Progenitor cell of endocrine pancreas (in vitro differentiated cells): ENCODE results near the gene SWI5. TPM values are rescaled to one million over a fixed set of nuclear protein-coding genes. Genes with fewer than 3 reads are reported as not detected.

Experiments used
- DNase-seq: peaks from one replicate; pipeline ENCODE4 v3.0.0; 2021; ENCODE audit warnings: low spot score; ENCODE audit not compliant: unreplicated experiment
- H3K27ac Mint-ChIP-seq: 2 replicates; pipeline ENCODE4 v1.8.0; 2021; ENCODE audit warnings: mild to moderate bottlenecking, moderate library complexity, mixed read lengths
- H3K27me3 Mint-ChIP-seq: 2 replicates; pipeline ENCODE4 v1.8.0; 2021; ENCODE audit warnings: mixed read lengths
- H3K36me3 Mint-ChIP-seq: 2 replicates; pipeline ENCODE4 v1.8.0; 2022; ENCODE audit warnings: mixed read lengths; ENCODE audit not compliant: insufficient read depth
- H3K4me1 Mint-ChIP-seq: 2 replicates; pipeline ENCODE4 v1.8.0; 2021; ENCODE audit warnings: low read depth, mixed read lengths
- H3K4me3 Mint-ChIP-seq: 2 replicates; pipeline ENCODE4 v1.8.0; 2021; ENCODE audit warnings: low read depth, mild to moderate bottlenecking, moderate library complexity, mixed read lengths
- H3K9me3 Mint-ChIP-seq: 2 replicates; pipeline ENCODE4 v1.8.0; 2021; ENCODE audit warnings: low read depth, mixed read lengths
- CTCF ChIP-seq: fragments of 200-600 bp; sonication (generic); IDR thresholded peaks from one replicate; pipeline ENCODE4 v1.5.0; 2021; ENCODE audit warnings: antibody characterized with exemption, mild to moderate bottlenecking; ENCODE audit not compliant: unreplicated experiment
- total RNA-seq: library from RNA; stranded (reverse); gene quantifications from 2 replicates; pipeline ENCODE4 v1.2.1, GENCODE V29; 2021

The SWI5 gene
- total RNA-seq, 1 donor from 2014 or later: 18.8 TPM

- H3K4me1 Mint-ChIP-seq: peaks cover 2% of the 10 kb centered on the region
- peaks cover 32% of the 10 kb centered on the region for H3K27me3 Mint-ChIP-seq
- H3K27ac Mint-ChIP-seq: no peak overlapping the region
- no peak for TF ChIP-seq CTCF
- H3K4me3 Mint-ChIP-seq: no peak overlapping the region
- DNase-seq: no peak
- H3K9me3 Mint-ChIP-seq: no peaks in the 10 kb centered on the region
- H3K36me3 Mint-ChIP-seq: peaks cover 6% of the 10 kb centered on the region
Observed at GRCh38 chr9:128253140-128253990, 22.7 kb upstream of the SWI5 start.

- TF ChIP-seq CTCF: no peak
- Mint-ChIP-seq H3K4me3 (no peak overlapping the region), H3K36me3 (peaks cover 8% of the 10 kb centered on the region), H3K9me3 (no peaks in the 10 kb centered on the region), H3K27ac (no peak overlapping the region), H3K27me3 (peaks cover 27% of the 10 kb centered on the region), H3K4me1 (peaks cover 2% of the 10 kb centered on the region)
- DNase-seq: no peak
Observed at GRCh38 chr9:128253991-128254346, 22.1 kb upstream of the SWI5 start.

- Mint-ChIP-seq H3K4me3 (no peak overlapping the region), H3K4me1 (peaks cover 2% of the 10 kb centered on the region), H3K27me3 (peaks cover 23% of the 10 kb centered on the region), H3K27ac (no peak overlapping the region), H3K36me3 (peaks cover 8% of the 10 kb centered on the region), H3K9me3 (no peaks in the 10 kb centered on the region)
- TF ChIP-seq CTCF: no peak
- DNase-seq: no peak
Observed at GRCh38 chr9:128254362-128254761, 21.7 kb upstream of the SWI5 start.

- H3K27ac Mint-ChIP-seq: no peak overlapping the region
- H3K9me3 Mint-ChIP-seq: no peaks in the 10 kb centered on the region
- TF ChIP-seq CTCF: peak; percentile 91
- peaks cover 8% of the 10 kb centered on the region for H3K36me3 Mint-ChIP-seq
- peaks cover 15% of the 10 kb centered on the region for H3K27me3 Mint-ChIP-seq
- peaks cover 2% of the 10 kb centered on the region for H3K4me1 Mint-ChIP-seq
- DNase-seq: peak; percentile 70
- no peak overlapping the region for H3K4me3 Mint-ChIP-seq
Observed at GRCh38 chr9:128254855-128255759, 21.0 kb upstream of the SWI5 start.

GRCh38 chr9:128257086-128257825 lies 18.8 kb upstream of the SWI5 start:
- DNase-seq: no peak
- peaks cover 3% of the 10 kb centered on the region for H3K27me3 Mint-ChIP-seq
- no peaks in the 10 kb centered on the region for H3K4me1 Mint-ChIP-seq
- H3K9me3 Mint-ChIP-seq: no peaks in the 10 kb centered on the region
- H3K27ac Mint-ChIP-seq: no peak overlapping the region
- no peak for TF ChIP-seq CTCF
- no peak overlapping the region for H3K4me3 Mint-ChIP-seq
- peaks cover 17% of the 10 kb centered on the region for H3K36me3 Mint-ChIP-seq
